HG02970 (cell line): Measurements from ENCODE around the gene DHRS12.

Experiments used
- ATAC-seq: cut with Tn5 transposase; IDR thresholded peaks from one replicate; pipeline ENCODE4 v1.9.1; 2021; ENCODE audit warnings: mild to moderate bottlenecking, moderate library complexity, moderate number of reproducible peaks; ENCODE audit not compliant: unreplicated experiment, low FRiP score

Gene DHRS12, protein sequence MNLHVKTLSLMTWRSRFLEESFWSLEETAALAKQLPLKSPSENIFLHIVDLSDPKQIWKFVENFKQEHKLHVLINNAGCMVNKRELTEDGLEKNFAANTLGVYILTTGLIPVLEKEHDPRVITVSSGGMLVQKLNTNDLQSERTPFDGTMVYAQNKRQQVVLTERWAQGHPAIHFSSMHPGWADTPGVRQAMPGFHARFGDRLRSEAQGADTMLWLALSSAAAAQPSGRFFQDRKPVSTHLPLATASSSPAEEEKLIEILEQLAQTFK

DNA sequence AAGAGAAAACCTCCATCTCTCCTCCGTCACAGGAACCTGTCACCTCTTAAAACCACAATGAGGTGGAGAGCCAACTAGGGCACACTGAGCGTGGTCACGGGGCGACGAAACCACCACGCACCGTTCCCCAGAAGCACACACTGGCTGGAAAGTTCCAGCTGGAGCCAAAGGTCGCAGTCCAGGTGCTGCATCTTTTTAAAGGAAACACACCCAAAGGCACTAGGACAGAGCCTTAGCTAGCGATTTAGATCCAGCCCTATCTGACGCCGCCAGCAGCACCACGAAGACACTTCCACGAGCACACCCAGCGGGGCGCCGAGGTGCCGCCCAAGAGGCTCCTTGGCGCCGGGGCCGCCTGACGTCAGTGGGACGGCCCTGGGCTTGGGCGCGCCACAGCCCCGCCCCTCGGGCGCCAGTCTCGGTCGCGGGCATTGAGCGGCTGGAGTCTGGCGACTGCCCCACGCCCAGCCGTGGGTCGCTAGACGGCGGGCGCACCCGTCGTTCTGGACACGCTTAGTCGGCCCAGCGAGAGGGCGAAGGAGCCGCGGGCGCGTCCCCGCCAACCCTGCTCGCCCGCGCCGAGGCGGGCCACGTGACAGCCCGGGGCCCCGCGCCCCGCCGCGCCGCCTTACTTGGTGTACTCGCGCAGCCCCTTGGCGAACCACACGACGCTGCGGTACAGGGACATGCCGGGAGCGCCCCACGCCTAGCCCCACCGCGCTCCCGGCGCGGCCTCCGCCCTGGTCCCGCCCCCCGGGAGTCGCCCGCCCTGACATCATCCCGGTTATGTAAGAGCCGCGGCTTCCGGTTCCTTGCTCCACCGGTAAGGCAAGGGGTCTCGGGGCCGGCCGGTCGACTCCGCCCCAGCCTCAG, at the start of gene DHRS12:
DHRS12 (minus strand) TSS at position 742 of the 873 bp plus-strand sequence. CDS start 4,504 bp downstream, outside the sequence.
- ATAC-seq, result peak; percentile 79

DNA sequence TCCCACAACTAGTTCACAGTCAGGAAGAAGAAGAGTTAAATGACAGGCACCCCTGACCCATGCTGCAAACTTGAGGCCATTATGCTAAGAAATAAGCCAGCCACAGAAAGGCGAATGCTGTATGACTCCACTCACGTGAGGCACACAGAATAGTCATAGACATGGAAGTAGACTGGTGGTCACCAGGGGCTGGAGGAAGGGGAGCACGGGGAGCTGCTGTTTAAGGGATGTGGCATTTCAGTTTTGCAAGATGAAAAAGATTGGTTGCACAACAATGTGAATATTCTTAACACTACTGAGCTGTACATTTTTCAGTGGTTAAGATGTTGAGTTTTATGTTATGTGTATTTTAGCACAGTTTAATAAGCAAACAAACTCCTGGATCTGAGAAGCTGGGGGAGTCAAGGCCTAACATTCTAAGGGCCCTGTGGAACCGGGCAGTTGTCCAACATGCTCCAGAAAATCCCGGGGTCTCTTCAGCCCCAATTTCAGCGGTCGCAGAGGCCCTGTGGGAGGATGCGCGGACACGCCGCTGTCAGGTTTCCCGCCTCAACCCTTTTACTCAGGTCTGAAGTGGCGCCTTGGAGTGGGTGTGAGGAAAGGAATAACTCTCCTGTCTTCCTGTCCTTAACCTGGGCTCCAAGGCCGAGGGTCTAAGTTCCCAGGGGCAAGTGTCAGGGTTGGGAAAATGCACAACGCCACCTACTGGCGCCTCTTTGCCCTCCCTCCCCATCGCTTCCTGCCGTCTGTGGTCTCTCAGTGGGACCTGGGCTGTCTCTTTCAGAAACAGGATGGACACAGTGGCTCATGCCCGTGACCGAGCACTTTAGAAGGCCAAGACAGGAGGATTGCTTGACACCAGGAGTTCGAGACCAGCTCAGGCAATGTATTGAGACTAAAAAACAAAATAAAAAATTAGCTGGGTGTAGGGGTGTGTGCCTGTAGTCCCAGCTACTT, 45.5 kb upstream of the DHRS12 start:
- no peak for ATAC-seq

DNA sequence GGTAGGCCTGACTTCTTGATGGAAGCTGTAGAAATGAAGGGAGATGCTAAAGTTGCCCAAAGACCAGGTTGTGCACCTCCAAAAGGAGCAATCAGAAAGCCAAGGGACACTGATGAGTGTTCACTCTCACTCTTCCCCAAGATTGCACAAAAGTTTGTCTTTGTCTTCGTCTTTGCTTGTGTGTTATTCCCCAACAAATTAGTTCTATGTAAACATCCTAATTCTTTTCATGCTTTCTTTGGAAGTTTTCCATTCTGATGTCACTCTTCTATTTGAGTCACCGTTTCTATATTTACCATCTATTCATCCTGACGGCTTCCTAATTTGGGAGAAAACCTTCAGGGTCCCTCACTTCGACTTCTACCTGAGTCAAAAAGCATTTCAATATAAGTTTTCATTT, 44.7 kb upstream of the DHRS12 start:
- ATAC-seq, result no peak

DNA sequence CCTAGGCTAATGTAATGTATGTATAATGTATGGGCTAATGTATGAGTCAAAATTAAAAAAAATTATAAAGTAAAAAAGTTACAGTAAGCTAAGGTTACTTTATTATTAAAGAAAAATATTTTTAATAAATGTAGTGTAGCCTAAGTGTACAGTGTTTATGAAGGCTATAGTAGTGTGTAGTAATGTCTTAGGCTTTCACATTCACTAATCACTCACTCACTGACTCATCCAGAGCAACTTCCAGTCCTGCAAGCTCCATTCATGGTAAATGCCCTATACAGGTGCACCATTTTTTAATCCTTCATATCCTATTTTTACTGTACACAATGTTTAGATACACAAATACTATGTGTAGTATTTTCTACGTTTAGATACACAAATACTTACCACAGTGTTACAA, 42.8 kb upstream of the DHRS12 start:
- ATAC-seq, result no peak

DNA sequence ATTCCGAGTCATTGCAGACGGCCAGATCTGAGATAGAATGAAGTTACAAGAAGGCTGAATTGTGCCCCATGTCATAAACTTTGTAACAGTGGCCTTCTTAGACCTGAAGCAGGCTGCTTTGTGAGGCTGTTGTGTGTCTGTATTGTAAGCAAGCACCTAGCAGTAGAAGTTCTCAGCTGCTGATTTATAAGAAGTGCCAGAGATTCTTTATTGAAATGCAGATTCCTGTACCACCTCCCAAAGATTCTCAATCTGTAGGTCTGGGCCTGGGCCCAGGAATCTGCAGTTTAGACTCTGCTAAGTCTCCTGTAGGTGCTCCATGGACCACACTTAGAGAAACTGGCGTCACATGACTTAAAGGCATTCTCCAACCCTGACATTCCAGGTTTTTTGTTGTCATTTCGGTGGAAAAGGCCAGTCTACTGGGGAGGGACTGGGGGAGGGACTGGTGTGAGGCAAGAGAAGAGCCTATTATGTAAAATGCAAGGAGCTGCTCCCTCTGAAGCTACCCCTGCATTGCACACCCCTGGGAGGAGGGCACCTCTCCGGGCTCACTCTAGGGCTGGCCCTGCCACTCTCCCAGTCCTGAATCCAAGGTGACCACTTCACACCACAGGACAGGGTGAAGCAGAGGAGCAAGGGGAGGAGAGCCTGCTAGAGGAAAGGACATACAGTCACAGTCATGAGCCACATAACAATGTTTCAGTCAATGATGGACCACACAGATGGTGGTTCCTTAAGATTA, 41.8 kb upstream of the DHRS12 start:
- no peak for ATAC-seq

DNA sequence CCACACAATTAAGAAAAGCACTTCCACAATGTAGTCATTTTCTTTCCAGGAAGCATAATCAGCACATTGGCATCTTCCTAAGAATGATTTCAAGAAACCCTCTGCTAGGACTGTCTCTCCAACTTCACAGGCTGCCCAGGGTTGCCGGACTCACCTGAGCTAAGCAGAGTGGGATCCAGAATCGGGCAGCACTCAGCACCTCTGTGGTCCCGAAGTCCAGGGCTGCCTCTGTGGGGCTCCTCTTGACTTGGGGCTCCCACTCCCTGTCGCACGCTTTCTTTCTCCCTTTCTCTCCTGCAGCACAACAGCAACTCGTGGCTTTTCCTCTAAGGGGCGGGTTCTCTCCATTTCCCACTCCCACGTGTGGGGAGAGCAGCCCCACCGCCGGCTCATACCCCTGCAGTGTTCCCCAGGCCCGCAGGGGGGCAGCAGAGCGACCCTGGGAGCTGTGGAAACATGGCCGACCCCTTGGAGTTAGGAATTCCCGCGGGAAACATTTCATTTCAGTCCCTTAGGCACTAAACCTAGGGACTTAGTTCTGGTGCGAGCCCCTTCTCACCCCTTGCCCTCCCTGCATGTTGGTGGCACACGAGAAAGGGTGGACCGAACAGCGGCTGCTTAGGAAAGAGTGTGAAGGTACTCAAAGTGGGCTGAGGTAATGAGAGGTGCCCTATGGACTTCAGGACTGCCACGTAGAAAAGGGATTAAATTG, 41.1 kb upstream of the DHRS12 start, which contains the start of gene TMEM272:
TMEM272 (minus strand) TSS at position 316 of the 712 bp plus-strand sequence. CDS start 6,647 bp downstream, outside the sequence.
- ATAC-seq, result no peak

DNA sequence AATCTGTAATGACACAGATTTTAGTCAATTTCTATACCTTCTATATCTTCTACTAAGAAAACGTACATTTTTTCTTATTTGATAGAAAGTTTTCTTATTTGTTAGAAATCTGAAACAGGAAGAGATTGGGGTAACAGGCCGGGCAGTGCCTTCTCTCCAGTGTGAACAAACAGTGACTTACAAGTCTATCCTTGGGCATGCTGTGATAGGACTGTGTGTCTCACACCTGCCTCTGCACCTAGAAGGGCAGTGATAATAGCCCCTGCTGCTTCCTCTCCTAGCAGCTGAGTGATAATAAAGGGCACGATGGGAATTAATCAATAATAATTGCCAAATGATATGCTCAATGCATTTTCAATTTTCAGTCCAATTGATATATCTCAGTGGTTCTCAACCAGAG, 39.6 kb upstream of the DHRS12 start:
- ATAC-seq, result no peak

DNA sequence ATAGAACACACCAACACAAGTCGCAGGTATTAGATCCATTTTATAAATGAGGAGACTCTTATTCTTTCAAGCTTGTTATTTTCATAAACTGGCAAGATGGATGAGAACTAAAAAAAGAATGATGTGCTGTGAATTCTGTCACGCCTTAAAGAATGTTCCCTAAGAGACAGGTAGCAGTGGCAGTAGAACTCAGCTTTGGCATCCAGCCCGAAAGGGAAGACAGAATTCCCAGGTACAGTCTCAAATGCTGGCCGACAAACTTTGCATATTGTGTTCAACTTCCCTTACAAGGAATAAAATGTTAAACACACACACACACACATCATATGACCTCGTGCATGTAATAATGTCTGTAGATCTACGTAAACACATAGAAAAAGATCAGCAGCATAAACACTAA, 37.8 kb upstream of the DHRS12 start:
- ATAC-seq, result no peak

DNA sequence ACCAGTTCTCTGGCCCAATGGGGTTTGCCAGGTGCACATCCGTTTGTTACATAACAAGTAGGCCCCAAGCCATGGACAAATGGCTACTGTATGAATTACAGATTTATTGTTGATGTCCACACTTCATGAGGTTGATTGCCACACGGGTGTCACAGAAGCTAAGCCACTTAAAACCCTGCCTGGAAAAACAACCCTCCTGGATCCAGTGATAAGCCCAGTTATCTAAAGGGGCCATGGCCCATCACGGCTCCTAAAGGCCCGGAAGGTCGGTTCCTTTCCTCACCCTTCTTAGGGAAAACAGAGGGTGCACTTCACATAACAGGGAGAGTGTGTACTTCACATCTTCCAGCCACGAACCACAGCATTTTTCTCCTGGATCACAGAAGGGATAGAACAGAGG, 37.0 kb upstream of the DHRS12 start:
- no peak for ATAC-seq

DNA sequence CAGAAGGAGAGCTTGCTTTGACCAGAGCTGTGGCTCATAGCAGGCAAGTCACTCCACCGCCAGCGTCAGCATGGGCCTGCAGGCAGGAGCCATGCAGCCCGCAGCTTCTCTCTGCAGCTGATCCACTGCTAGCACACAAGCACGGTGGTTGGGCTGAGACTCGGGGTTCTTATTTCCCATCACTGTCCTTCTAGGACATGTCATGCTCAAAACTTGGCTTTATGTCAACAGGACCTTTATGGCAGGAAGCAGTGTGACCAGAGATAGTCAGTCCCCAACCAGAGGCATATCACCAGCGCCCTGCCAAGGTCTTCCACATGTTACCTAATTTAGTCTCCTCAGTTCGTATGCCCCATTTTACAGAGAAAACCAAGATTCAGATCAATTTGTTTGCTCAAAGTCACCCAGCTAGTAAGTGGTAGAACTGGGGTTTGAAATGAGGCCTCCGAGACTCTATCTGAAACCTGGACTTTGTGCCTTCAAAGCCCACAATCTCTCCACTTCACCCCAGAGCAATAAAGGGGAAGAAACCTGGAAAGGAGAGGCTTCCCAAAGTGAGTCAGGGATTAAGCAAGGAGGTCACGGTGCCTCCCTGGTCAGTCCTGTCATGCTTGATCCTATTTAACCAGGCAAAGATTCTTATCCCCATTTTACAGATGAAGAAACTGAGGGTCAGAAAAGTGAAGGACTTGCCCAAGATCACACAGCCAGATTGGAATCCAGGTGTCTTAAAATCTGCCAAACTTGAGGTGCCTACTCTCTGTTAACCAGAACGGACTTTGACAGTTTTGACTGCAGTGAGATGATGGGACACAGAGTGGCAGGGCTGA, 36.0 kb upstream of the DHRS12 start:
- ATAC-seq, result no peak

DNA sequence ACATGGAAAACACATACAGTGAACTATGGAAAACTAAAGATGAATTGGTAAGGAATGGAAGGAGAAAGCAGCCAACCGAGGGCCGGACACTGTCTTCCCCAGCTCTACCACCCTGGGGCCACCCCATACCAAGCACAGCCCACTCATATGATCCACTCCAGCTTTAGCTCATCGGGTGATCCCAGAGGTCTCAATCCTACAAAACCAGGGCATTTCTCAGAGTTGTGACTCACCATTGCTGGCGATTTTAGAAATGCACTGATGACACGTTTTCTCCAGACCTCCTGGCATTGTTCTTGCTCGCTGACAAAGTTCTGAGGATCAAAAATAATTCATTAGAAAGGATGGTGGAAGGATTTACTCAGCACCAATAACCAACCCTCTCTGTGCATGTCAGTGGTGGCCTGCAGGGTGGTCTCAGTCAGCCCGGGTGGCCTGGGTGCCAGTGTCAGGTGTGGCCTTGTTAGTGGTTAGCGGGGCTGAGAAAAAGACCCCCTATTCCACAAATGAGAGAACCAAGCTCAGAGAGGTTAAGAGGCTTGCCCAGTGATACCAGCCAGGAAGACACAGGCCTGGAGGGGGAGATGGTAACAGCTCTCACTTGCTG, 34.4 kb upstream of the DHRS12 start:
- no peak for ATAC-seq

DNA sequence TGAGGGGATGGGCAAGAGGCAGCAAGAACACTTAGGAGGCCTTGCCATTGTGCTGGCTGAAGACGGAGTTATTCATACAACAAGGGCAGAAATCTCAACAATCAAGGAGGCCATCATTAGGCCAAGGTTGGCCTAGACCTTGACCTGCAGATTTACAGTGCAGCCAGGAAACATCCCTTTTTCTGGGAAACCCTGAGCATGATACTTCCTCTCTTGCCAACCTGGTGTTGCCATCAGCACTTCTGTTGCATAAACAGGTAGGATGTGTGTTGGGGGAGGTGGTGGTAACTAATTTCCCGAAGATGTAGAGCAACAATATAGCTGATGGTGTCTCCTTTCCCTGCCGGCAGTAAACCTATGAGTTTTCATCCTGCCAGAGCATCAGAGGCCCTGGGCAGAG, 33.1 kb upstream of the DHRS12 start:
- no peak for ATAC-seq

DNA sequence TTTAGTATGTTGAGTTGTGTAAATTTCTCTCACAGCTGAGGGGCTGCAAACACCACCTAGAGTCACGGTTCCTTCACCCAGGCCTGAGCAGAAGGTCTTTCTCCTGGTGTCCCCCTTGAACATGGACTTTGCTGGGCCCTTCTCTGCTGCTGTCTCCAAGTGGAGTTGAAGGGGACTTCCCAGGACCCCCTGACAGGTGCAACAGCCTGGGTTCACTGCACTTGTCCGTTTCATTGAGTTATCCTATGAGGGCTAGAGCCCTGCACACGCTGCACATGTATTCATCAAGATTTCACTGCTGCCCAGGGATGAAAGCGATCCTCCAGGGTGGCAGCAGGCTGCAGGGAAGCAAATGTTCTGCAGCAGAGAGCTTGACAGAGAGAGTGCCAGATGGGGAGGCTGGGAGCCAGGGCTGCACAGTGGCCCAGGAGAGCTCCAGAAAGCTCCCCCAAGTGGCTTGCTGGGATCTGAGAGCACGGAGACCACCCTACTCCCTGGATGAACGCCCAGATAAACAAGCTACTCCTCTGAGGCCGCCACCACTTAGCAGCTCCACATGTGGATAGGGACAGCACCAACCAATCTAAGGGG, 30.7 kb upstream of the DHRS12 start:
- ATAC-seq, result no peak

DNA sequence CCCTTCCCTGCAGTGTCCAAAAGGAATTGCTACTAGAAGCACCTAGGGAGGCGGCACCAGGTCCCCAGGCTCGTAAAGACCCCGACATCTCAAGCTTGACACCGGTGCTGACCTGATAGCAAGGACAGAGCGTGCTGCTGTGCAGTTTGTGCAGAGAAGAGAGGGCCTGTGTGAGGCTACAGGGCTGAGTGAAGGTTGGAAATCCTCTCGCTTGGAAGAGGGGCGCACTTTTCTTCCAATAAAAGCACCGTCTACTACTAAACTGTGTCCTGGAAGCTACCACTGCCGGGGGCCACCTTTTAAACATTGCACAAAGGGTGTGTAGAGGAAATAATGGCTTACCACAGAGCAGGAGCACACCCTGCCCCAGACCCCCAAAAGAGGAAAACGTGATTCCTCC, 30.0 kb upstream of the DHRS12 start:
- ATAC-seq, result no peak

DNA sequence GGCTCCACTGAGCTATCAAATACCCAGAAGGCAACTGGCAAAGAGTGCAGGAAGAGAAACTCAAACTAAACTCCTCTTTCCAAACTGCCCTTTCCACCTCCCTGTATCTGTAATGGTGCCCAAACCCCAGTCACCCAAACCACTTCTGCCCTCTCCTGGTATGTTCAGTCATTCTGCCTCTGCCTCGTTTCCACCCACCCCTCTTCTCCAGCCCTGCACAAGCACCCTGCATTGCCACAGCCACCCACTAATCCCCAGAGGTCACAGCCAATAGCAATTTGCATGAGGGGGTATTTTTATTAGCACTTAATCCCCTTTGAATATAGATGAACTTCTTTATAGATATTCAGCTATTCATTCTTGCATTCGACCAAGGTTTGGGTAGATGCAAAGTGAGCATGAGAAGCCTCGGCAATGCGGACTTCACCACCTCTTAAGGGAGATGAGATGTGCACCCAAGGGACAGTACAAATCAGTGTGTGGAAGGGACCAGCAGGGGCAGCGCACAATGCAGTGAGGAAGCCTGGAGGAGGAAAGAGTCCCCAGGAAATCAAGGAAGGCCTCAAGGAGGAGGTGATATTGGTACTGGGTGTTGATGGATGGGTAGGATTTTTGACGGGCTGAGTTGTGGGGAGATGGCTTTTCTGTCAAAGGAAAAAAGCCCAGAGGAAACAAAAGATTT, 28.6 kb upstream of the DHRS12 start:
- ATAC-seq, result no peak

DNA sequence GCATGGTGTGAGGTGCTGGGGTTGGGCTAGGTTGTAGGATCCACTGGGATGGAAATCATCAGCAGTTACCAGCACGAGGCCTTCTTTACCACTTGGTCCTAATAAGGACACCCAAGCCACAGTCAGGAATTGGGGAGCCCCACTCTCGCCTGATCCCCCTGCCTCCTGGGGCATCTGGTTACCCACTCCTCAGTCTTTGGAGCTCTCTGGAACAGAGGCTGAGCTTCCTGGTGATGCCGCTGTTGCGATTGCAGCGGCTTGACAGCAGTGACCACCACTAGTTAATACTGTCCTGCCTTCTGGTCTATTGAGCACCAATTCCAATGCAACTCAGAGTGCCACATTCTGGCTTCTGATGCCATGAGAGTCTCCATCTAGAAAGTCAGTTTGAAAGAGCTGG, 27.6 kb upstream of the DHRS12 start:
- no peak for ATAC-seq

DNA sequence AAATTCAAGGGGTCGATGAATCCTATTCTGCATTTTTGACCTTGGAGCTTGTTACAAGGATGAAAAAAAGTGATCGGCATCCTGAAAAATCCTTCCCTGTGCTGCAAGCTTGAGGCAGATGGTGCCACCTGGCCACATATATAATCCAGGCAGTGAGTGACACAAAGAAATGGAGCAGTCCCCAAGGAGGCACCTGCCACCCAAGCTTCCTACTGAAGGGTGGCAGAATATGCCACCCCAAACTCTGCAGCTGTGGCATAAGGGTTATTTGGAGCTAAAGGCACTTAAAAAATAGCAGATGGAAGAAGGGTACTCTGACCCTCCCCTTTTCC, 25.6 kb upstream of the DHRS12 start:
- no peak for ATAC-seq
